HL-60 (cell line): ENCODE measurements around the gene RPA1.

Source experiments
- CTCF ChIP-seq: IDR thresholded peaks from one replicate; pipeline ENCODE4 v1.5.1; 2011; ENCODE audit warnings: low read length, control low read depth, inconsistent platforms; ENCODE audit not compliant: insufficient read depth
- GABPA ChIP-seq: IDR thresholded peaks from 2 replicates; pipeline ENCODE4 v1.6.1; 2012; ENCODE audit warnings: low read depth

DNA sequence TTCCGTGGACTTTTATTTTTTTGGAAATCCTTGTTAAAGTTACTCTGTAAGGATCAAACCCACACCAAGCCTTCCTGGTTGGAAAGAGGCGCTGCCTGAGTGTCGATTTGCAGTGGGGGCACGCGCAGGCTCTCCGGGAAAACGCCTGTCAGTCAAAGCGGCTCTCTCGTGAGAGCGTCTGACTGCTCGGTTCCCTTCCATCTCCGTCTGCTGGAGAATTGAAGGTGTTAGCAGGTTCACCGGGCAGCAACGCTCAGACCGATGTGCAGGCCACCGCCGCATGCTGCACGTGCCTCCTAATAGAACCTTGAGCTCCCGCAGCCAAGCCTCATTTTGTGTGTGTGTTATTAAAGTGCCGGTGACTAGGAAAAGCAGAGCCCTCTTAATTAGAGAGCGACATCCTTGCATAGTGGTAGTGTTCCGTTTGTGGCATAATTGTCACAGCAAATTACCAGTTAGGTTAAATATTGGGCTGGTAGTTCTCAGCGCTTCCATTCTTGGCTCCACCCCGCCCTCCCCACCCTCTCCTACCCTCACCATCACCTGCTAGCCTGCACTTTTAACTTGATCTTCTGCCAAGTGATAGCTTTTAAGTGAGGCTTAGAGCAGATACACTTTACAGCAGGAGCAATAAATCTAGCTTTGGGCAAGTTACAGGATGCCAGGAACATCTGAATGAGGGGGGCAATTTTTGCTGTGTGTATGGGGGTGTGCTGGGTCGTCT, 75.5 kb downstream of the RPA1 start:
- TF ChIP-seq CTCF = no peak
- no peak for TF ChIP-seq GABPA
